Caco-2 (cell line): Measurements from ENCODE around the gene SNRNP25. TPM values are rescaled to one million over a fixed set of nuclear protein-coding genes. Genes with fewer than 3 reads are reported as not detected.
"Not testable (repeated sequence)": the region's sequence is repeated elsewhere in the genome, so short reads cannot be mapped to it uniquely, and the experiment has no call there.

Experiments
- BruUV-seq: library from RNA; stranded (reverse); fragments of 400-500 nt; replicated peaks from 2 replicates; lab custom pipeline; 2021; lab: Mats Ljungman, UMichigan
- CTCF ChIA-PET: fragments of 300-600 bp; sonication (Branson Sonifier 250); formaldehyde crosslinking; loops from one replicate; lab custom pipeline; 2022; ENCODE audit warnings: antibody characterized with exemption; lab: Charles Lee
- POLR2A ChIA-PET: fragments of 300-600 bp; sonication (Branson Sonifier 250); formaldehyde crosslinking; loops from one replicate; lab custom pipeline; 2022; ENCODE audit warnings: antibody characterized with exemption; lab: Charles Lee
- DNase-seq, 2 experiments: peaks; one replicate each; pipeline versions ENCODE4 v3.0.0 to v3.0.0-alpha.2; 2020 to 2022
- H3K27me3 ChIP-seq: replicated peaks from 2 replicates; pipeline ENCODE4 v1.6.0; 2011; ENCODE audit warnings: low read length; ENCODE audit not compliant: control insufficient read depth, insufficient read depth
- H3K36me3 ChIP-seq: 2 replicates; pipeline ENCODE4 v1.5.1; 2011; ENCODE audit warnings: low read length; ENCODE audit not compliant: control insufficient read depth, insufficient read depth
- H3K4me1 ChIP-seq: fragments of 250-450 bp; sonication (Bioruptor Pico); 2 replicates; pipeline ENCODE4 v1.5.1; 2020; ENCODE audit warnings: mild to moderate bottlenecking
- H3K4me3 ChIP-seq: 2 replicates; pipeline ENCODE4 v1.5.1; 2011; ENCODE audit warnings: low read depth, mild to moderate bottlenecking, control low read depth, low read length
- H3K9me3 ChIP-seq: fragments of 250-450 bp; sonication (Bioruptor Pico); 2 replicates; pipeline ENCODE4 v1.5.1; 2020; ENCODE audit warnings: mild to moderate bottlenecking, moderate library complexity
- H3K27ac Mint-ChIP-seq: one replicate; pipeline ENCODE4 v1.8.0; 2022; ENCODE audit warnings: mixed read lengths; ENCODE audit not compliant: unreplicated experiment
- H3K27me3 Mint-ChIP-seq: one replicate; pipeline ENCODE4 v1.8.0; 2022; ENCODE audit warnings: mixed read lengths; ENCODE audit not compliant: insufficient read depth, unreplicated experiment
- H3K36me3 Mint-ChIP-seq: one replicate; pipeline ENCODE4 v1.8.0; 2022; ENCODE audit warnings: mild to moderate bottlenecking, mixed read lengths; ENCODE audit not compliant: insufficient read depth, unreplicated experiment
- H3K4me1 Mint-ChIP-seq: one replicate; pipeline ENCODE4 v1.8.0; 2022; ENCODE audit warnings: low read depth, mixed read lengths; ENCODE audit not compliant: unreplicated experiment
- H3K4me3 Mint-ChIP-seq: one replicate; pipeline ENCODE4 v1.8.0; 2022; ENCODE audit warnings: mild to moderate bottlenecking, moderate library complexity, mixed read lengths; ENCODE audit not compliant: unreplicated experiment
- H3K9me3 Mint-ChIP-seq: one replicate; pipeline ENCODE4 v1.8.0; 2022; ENCODE audit warnings: mixed read lengths; ENCODE audit not compliant: unreplicated experiment
- CTCF ChIP-seq, 2 experiments: fragments of 200-600 bp in 1 of 2; IDR thresholded peaks; 1 replicate in 1 of 2; 2 replicates in 1 of 2; pipeline versions ENCODE4 v1.5.1 to v1.8.0; 2011 to 2022; ENCODE audit warnings: antibody characterized with exemption in 1 of 2, control low read depth in 1 of 2, inconsistent platforms in 1 of 2, low read depth in 1 of 2, low read length in 1 of 2, mild to moderate bottlenecking in 1 of 2, moderate library complexity in 1 of 2; ENCODE audit not compliant: insufficient read depth in 1 of 2, severe bottlenecking in 1 of 2, unreplicated experiment in 1 of 2
- intact Hi-C: fragments of 100-400 bp; cut with micrococcal nuclease; formaldehyde crosslinking; loops from one replicate; pipeline ENCODE4 v1.10.0; 2022; ENCODE audit not compliant: unreplicated experiment
- total RNA-seq: library from RNA; stranded (reverse); gene quantifications from 2 replicates; pipeline ENCODE4 v1.2.3, GENCODE V29; 2022

The SNRNP25 gene
- total RNA-seq, 1 experiment from 2014 or later = 57.1 TPM

DNA sequence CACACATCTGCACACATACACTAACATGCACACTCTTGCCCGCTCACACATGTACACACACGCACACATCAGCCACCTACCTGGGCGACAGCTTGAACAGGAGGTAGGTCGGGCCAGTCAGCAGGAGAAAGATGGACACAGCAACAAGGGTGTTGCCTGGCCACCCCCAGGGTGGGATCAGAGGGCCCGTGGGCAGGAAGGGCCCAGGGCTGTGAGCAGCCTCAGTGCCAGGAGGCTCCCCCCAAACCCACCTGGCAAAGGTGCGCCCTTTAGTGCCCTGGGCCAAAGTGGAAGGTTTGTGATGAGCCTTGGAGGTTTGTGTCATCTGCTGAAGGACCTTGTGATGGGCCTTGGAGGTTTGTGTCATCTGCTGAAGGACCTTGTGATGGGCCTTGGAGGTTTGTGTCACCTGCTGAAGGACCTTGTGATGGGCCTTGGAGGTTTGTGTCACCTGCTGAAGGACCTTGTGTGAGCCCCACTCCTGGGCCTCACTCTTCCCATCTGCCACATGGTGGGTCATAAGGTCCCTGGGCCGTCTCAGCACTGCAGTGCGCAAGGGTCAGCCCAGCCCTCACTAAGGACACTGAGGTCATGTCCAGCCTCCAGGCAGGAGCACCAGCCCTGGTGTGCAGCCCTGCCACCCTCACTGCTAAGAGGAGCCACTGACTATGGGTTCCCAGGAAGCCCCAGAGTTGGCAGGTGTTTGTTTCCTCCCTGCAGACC lies 20.3 kb upstream of the SNRNP25 start:
- CTCF ChIA-PET, H3K4me3 Mint-ChIP-seq, H3K9me3 Mint-ChIP-seq, BruUV-seq, H3K4me1 ChIP-seq, intact Hi-C loops, H3K9me3 ChIP-seq, H3K27ac Mint-ChIP-seq, H3K4me3 ChIP-seq, H3K36me3 ChIP-seq, H3K4me1 Mint-ChIP-seq, H3K27me3 ChIP-seq, POLR2A ChIA-PET, DNase-seq, H3K27me3 Mint-ChIP-seq: not testable (repeated sequence)
- peaks cover 22% of the 10 kb centered on the region for H3K36me3 Mint-ChIP-seq

DNA sequence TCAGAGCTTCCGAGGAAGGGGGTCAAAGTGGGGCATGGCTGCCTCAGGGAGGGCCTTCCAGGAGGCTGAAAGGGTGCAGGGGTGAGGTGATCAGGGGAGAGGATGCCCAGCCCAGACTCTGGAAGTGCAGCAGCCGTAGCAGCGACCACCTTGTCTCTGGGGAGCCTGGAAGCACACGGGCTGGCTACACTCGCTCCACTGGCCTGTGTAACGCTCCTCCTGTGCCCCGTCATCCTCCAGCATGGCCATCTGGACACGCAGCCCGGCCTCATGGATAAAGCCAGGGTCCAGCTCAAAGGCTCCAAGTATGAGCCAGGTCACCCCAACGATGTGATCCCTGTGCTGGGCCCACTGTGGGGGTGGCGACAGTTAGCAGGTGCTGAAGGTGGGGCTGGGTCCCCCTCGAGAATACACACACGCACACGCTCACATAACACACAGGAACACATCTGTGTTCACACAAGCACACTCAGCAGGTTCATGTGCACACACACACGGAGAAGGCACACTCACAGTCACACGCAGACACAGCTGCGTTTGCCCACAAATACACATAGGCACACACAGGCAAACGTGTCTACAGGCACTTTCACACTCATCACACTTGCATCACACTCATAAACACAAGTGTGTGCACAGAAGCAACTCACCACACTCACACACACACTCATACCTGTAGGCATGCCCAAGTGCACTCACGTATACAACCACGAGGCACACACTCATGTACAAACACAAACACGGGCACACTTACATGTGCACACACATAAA lies 19.6 kb upstream of the SNRNP25 start:
- Mint-ChIP-seq H3K4me1 (no peaks in the 10 kb centered on the region), H3K4me3 (no peak overlapping the region), H3K9me3 (no peaks in the 10 kb centered on the region), H3K27ac (no peak overlapping the region), H3K27me3 (no peaks in the 10 kb centered on the region), H3K36me3 (peaks cover 22% of the 10 kb centered on the region)
- intact Hi-C loops = no loop called here
- no TSS peak for BruUV-seq
- H3K4me1 ChIP-seq = no peaks in the 10 kb centered on the region
- H3K36me3 ChIP-seq = no peaks in the 10 kb centered on the region
- no peaks in the 10 kb centered on the region for H3K27me3 ChIP-seq
- ChIA-PET POLR2A (no interaction called here), CTCF (no interaction called here)
- H3K9me3 ChIP-seq = no peaks in the 10 kb centered on the region
- no peak overlapping the region for H3K4me3 ChIP-seq
- TF ChIP-seq CTCF (IDR thresholded peaks at IDR 0.05; ENCODE audit: insufficient read depth in 1 of 2, low read depth in 1 of 2, low read length in 1 of 2, severe bottlenecking in 1 of 2, unreplicated experiment in 1 of 2) = no peak
- DNase-seq = no peak

GRCh38 chr16:34648-34987 lies 19.0 kb upstream of the SNRNP25 start:
- Histone ChIP-seq H3K4me3 (no peak overlapping the region), H3K36me3 (no peaks in the 10 kb centered on the region), H3K4me1 (no peaks in the 10 kb centered on the region), H3K9me3 (no peaks in the 10 kb centered on the region), H3K27me3 (no peaks in the 10 kb centered on the region)
- intact Hi-C loops = no loop called here
- POLR2A ChIA-PET = no interaction called here
- CTCF ChIA-PET = no interaction called here
- H3K36me3 Mint-ChIP-seq = peaks cover 22% of the 10 kb centered on the region
- no peak for TF ChIP-seq CTCF (IDR thresholded peaks at IDR 0.05; ENCODE audit: insufficient read depth in 1 of 2, low read depth in 1 of 2, low read length in 1 of 2, severe bottlenecking in 1 of 2, unreplicated experiment in 1 of 2)
- BruUV-seq = no TSS peak
- no peak for DNase-seq
- no peaks in the 10 kb centered on the region for H3K9me3 Mint-ChIP-seq
- no peak overlapping the region for H3K27ac Mint-ChIP-seq
- no peak overlapping the region for H3K4me3 Mint-ChIP-seq
- H3K27me3 Mint-ChIP-seq = no peaks in the 10 kb centered on the region
- H3K4me1 Mint-ChIP-seq = no peaks in the 10 kb centered on the region
